G401 (cell line): ENCODE results near the gene ARID1B. TPM values are rescaled to one million over a fixed set of nuclear protein-coding genes. Genes with fewer than 3 reads are reported as not detected.

Experiments
- DNase-seq: peaks from one replicate; pipeline ENCODE4 v3.0.0-alpha.2; 2015; ENCODE audit warnings: low spot score
- in situ Hi-C: cut with HindIII; loops from 2 replicates; pipeline ENCODE4 v1.10.0; 2016; ENCODE audit warnings: low sequenced_read_pairs, mixed read lengths
- total RNA-seq: library from RNA; depleted of rRNA; stranded (reverse); fragments of >200 nt; shearing (Covaris generic); gene quantifications from 2 replicates; pipeline ENCODE4 v1.2.3, GENCODE V29; 2014

Gene ARID1B
- total RNA-seq, 1 experiment from 2014 or later, result 24.3 TPM

DNA sequence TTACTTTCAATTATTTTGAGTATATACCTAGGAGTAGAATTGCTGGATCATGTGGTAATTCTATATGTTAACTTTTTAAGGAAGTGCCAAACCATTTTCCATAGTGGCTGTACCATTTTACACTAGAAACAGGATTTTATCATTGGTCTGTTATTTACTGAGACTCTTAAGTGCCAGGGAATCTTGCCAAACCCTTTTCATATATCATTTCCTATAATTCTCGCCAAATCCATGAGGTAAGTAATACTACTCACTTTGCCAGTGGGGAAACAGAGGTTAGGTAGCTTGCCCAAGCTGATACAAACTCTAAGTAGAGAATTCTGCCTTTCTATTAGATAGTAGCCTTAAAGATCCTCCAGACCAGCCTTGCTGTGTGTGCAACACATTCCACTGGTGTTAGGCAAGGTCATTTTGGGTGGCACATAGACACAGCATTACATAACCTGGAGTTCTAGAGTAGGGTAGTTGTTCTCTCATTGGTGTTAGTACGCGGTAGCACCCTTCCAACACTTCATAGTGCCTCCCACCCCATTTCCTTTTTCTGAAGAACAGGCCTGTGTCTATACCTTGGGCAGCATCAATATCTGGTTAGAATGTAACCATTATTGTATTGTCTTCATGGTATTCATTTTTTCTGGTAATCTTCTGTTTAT, 65.5 kb downstream of the ARID1B start:
- no peak for DNase-seq
- in situ Hi-C loops, result no loop called here

DNA sequence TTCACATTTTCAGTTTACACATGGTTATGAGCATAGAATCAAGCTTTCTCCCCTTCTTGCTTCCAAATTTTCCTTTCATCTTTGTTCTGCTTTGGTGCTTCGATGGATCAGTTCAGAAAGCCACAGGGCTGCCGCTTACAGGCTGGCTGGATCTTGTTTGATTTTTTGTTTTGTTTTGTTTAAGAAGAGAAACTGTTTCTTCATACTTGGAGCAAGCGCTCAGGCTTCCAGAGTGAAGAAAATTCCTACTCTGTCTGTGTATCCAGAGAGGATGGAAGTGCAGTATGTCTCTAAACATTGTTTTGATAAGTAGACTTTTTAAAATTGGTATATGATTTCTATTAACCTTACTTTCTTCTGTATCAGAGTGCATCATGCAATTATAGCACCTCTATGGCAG, 66.9 kb downstream of the ARID1B start:
- in situ Hi-C loops, result no loop called here
- DNase-seq, result no peak

DNA sequence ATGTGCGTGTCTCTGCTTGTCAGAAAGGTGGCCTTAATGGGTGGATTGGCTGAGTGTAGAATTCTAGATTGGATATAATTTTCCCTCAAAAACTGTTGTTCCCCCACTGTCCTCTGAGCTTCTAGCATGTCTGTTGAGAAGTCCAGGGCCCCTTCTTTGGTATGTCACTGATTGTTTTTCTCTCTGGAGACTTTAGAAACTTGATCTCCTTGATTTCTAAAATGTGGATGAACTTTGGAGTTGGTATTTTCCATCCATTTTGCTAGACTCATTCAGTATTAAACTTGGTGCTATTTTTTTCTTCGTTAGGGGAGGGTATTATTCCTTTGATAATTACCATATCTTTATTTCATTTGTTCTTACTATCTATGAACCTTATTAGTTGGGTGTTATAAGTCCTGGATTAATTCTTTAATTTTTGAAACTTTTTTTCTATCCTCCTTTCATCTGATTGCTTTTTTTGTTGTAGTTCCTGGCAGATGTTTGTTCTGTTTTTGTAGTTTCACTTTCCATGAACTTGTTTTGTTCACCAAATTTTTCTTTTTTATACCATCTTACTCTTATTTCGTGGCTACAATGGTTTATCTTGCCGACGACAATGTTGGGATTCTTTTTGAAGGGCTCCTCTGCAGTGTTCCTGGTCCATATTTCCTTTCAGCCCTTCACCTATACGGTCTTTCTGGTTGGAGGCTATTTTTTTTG, 68.4 kb downstream of the ARID1B start:
- in situ Hi-C loops, result no loop called here

DNA sequence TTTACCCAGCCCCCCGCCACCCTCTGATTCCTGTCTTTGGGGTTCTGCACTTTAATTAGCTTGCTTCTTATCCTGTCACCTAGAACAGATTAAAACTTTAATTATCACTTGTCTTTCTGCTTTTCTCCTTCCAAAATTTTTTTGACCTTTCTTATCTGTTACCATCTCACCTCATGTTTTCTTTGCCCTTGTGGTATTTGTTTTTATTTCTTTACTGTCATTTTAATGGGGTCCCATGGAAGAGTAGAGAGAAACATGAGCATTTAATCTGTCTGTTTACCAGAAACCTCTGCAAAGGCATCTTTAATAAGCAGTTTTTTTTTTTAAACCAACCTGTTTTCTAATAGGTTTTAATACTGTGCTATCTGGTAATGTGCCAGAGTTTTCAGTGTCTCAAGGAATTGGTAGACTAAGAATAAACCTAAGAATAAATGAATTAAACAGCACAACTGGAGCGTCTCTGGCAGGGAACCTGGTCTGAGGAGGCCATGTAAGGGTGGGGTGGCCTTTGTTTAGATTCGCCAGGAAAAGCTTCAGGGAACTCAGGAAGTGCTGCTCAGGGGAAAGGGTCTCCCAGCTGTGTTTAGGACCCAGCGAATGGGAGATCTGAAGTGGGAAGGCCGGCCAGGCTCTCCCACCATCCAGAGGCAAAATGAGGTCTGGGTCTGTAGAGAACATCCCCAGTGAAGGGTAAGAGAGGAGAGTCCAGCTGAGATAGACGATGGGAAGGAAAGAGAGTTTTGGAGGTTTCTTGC, 69.8 kb downstream of the ARID1B start:
- in situ Hi-C loops, result no loop called here
- no peak for DNase-seq

More for the DNA sequence above, 68.4 kb downstream of the ARID1B start:
- no peak for DNase-seq

DNA sequence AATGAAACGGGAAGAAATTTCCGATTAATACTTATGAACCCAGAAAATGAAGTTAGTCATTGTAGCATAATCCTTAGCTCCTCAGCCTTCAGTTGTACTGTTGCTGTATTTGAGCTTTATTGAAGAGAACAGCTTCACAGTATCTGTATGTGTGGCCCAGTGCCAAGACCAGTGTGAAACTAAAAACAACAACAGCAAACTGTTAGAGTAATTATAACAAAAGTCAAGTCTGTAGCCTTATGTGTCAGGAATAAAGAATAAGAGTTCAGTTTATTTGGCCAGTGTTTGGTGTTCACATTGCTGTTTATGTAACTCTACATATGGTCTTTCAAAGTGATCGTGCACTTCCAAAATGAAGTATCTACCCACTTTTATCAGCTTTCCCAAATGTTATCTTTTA, 70.9 kb downstream of the ARID1B start:
- in situ Hi-C loops, result no loop called here
- DNase-seq, result peak; percentile 68

DNA sequence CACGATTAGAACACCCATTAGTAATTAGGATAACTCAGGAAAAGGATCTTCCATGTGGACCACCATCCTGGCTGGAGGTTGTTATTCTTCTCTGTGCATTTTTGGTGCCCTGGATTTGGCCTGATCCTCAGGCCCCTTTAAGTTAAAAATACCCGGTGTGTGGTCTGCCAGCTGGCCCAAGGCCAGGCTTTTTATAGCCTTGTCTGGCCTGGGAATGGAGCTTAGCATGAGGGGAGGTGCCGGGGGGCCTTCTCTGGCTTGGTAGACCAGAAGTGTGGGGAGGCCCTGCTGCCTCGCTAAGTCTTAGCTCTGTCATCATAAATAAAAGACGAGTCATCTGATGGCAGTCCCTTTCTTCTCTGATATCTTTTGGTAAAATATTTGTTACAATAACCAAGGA, 71.4 kb downstream of the ARID1B start:
- in situ Hi-C loops, result no loop called here
- peak; percentile 79 for DNase-seq

DNA sequence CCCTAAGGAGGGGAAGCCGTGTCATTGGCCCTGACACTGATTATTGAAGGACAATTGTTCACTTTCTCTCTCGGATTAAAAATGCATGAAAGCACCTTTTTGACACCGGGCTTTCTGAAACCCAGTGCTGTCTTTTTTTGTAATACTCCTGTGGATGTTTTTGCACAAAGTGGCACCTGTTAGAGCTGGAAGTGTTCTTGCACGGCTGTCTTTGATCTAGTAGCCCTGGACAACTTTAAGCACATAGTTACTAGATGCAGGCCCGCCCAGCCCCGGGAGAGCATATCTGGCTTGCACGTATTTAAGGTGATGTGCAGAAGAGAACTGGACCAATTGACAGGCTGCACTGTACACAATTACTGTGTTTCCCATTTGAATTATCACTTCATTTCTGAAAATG, 72.6 kb downstream of the ARID1B start:
- DNase-seq, result peak; percentile 44
- in situ Hi-C loops, result no loop called here

DNA sequence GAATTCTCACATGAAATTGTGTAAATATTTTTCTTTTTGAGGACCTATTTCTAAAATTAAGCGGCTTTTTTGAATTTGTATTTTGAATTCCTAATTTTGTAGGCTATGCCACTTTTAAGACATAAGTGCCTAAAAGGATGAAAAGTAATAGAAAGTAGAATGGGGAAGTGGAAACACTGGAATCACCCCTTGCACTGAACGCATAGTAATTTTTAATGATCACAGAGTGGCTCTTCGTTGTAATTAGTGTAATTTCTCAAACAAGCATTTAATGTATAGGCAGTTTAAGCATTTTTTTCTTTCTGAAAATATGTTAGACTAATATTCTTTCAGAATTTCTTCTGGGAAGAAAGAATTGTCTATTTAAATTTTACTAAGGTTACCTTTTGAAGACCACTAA, 73.2 kb downstream of the ARID1B start:
- DNase-seq, result no peak
- in situ Hi-C loops, result no loop called here

DNA sequence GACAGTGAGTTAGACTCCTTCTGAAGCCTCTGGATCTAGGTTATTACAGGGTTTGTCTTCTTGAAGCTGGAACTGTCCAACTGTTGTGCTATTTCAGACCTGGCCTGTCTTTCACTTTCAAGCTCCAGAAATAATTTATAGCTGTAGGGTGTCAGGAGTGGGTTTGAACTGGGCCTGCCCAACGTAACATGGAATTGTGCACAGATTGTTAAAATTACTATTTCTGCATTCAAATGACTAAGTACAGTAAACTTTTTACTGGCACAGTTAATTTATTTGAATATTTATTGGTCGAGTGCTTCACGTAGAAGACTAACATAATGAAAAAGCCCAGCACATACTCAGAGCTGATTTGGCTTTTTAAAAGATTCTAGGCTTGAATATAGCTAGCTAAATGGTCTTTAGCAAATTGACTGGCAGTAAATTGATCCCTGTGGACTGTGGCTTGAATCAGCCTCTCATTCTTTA, 74.3 kb downstream of the ARID1B start:
- in situ Hi-C loops, result no loop called here

DNA sequence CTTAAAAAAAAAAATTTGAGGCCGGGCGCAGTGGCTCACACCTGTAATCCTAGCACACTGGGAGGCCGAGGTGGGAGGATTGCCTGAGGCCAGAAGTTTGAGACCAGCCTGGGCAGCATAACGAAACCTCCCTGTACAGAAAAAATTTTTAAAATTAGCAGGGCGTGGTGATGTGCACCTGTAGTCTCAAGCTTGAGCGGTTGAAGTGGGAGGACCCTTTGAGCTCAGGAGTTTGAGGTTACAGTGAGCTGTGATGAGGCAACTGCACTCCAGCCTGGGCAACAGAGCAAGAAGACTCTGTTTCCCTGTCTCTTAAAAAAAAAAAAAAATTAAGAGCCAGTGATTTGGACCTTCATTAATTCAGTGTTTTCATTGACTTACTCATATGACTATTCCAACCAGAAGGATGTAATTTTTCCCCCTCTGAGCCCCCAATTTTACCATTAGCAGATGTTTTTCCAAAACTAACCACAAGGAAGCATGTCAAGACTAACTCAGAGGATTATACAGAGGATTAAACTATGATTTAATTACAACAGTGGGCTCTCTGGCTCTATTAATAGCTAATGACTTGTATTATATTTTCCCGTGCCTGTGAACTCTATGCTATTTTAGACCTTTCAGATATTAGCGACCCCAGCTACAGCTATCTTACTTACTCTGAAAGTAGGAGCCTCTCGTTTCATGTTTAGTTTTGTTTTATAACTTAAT, 75.1 kb downstream of the ARID1B start:
- in situ Hi-C loops, result no loop called here

More for the DNA sequence above, 74.3 kb downstream of the ARID1B start:
- DNase-seq, result peak; percentile 71

DNA sequence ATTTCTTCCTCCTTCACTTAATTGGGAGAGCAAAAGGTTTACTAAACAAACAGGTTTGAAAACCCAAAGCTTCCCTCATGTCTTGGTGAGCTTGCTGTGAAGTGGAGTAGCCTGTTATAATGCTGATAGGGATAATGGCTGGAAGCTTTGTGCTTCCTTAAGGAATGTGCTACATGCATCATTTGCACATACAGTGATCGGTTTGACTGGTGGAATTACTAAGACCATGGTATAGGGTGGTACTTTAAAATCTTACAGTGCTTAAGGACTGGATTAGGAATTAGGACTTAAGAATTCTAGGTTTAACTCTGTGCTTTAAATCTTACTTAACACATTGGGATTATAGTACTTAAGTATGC, 75.7 kb downstream of the ARID1B start:
- no peak for DNase-seq
- in situ Hi-C loops, result no loop called here

More for the DNA sequence above, 75.1 kb downstream of the ARID1B start:
- no peak for DNase-seq

DNA sequence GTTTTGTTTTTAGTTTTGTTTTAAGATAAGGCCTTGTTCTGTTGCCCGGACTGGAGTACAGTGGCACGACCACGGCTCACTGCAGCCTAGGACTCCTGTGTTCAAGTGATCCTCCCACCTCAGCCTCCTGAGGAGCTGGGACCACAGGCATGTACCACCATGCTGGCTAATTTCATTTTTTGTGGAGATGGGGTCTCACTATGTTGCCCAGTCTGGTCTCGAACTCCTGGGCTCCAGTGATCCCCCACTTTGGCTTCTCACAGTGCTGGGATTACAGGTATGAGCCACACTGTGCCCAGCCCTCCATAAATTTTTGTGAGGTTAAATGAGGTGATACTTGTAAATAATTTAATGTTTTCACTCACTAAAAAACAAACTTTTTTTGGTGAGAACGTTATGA, 76.6 kb downstream of the ARID1B start:
- in situ Hi-C loops, result no loop called here
- DNase-seq, result no peak

DNA sequence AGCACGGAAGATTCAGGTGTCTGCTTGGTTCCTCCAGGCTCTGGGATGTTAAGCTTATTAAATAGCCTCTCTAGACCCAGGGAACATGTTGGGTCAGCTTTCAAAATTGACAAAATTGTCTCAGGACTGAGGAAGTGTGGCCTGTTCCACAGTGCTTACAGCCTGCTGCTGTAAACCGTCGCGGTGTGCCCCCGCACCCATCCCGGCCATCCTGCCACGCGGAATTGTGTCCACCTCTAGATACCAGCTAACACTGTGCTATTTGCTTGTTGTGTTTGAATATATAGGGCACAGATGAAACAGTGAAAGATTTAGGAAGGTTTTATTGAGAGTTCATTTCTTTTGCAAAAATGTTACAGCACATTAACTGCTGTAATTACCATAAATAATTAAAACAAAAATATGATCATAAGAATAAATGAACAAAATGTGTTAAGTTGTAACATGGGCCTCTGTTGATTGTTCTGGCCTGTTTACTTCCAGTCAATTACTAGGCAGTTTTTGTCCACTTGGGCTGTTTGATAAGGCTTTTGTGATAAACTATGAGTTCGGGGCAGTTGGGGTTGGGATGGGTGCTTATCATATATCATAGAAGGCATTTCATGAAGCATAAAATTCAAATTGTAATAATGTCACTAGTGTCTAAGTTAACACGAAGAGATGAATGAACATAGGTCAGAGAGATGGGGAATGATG, 77.4 kb downstream of the ARID1B start:
- in situ Hi-C loops, result no loop called here
- no peak for DNase-seq

DNA sequence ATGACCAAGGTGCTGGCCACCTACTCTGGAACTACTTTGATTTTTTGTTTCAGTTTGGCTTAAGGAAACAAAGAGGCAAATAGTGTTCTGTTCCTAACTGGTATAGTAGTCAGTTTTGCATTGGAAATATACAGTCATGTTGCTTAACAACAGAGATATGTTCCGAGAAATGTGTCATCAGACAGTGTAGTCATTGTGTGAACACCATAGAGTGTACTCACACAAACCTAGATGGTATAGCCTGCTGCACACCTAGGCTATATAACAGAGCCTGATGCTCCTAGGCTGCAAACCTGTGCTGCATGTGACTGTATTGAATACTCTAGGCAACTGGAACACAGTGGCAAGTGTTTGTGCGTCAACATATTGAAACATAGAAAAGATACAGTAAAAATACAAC, 80.4 kb downstream of the ARID1B start:
- DNase-seq, result no peak
- in situ Hi-C loops, result no loop called here

DNA sequence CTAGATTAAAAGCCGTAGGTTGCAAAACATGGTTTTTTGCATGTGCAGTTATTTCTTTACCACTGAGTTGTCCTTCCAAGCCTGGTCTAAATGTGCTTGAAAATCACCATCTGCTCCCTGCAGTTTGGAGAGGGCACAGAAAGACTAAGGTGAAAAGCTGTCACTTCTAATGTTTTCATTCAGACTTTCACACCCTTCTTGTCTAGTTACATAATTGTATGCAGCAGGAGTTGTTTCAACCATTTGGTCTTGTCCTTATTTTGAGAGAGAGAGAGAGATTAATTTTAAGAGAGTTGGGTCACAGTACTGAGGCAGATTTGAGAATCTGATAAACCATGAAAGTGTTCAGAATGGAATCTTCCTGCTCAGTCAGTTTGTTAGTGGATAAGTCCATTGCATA, 82.5 kb downstream of the ARID1B start:
- in situ Hi-C loops, result no loop called here
- DNase-seq, result peak; percentile 97

DNA sequence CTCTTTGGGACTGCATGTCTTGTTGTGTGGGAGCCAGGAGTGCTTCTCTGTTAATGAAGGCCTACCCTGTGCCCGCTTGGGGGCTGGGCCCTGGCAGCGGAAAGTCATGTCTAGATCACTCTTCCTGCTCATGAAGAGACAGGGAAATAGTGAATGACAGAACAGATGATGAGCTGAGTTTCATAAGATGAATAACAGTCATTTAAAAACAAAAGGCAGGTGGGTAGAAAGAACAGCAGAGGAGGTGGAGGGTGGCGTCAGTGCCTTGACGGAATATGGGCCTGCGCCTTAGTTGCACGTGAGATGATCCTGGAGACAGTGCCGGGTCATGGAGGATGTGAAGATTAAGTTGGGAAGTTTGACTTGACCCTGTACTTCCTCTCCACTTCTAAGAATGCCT, 85.5 kb downstream of the ARID1B start:
- no peak for DNase-seq
- in situ Hi-C loops, result no loop called here

DNA sequence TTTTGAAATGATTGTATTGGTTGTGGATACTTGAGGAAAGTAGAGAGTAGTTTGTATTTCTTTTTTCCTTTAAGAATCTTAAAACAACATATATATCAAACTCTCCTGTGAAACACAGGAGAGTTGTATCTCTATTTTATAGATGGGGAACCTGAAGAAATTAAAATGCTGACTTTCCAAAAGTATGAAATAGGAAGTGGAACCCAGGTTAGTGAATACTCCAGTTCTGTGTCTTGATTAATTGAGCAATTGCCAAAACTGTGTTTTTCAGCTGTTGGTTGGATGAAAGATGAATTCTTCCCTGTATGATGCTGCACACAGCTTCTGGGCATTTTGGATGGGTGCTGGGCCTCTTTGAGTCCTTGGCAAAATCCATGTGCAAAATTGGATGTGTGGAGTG, 86.3 kb downstream of the ARID1B start:
- DNase-seq, result no peak
- in situ Hi-C loops, result no loop called here

DNA sequence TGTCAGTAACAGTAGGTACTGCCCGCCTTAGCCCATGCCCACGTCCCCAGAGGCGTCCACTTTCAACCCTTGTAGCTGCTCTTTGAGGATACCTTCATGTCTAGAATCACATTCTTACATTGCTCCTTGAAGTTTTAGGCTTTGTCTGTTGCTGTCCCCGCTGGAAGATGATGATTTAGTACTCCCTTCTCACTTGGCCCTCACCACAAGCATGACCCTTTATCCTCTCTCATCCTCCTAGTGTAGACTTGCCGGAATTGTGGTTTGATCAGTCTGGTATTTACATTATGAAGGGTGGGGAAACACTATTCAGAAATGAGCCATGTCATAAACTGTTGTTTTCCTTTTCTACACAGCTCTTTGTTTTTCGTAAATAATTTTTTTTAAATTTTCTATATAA, 87.4 kb downstream of the ARID1B start:
- DNase-seq, result no peak
- in situ Hi-C loops, result no loop called here

DNA sequence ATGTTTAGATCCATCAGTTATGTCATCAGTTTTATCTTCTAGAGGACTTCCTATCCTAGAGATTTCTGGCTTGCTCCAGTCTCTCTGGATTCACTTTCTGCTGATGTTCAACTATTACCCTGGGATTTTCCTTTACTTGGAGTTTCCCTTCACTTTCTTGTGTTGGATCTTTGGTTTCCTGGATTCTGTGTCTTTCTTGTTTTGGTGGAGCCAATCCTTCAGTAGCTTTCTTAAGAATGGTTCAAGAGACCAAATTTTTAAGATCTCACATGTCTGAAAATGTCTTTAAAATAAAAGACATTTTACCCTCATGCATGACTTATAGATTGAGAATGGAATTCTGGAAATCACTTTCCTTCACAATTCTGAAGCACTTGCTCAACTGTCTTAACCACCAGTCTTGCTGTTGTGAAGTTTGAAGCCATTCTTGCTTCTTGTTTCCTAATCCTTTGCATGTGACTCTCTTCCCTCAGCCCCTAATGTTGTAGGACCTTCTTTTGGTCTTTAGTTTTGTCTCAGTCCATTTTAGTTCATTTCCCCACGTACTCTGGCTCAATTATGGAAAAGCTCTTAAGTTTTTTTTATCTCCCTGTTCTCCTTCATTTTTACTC, 87.9 kb downstream of the ARID1B start:
- in situ Hi-C loops, result no loop called here
- DNase-seq, result no peak
